Measurements from ENCODE around the gene NCKIPSD.

DNA sequence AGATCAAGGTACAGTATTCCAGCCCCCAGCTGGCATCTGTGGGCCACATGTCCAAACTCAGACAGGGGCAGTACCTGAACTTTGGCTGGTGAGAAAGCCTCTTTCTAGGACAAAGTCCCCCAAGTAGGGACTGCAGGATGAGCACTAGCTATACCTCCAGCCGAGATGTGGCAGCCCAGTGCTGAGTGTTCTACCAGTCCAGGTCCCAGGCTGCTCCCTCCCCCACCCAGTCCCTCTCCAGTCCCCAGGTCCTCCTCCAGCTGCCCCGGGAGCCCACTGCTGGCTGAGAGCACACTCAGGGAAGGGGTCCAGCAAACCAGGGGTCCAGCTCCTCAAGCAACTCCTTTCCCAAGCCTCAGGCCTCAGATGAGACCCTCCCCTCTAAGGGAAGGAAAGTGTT, 52.0 kb downstream of the NCKIPSD start:
- no peak for TF ChIP-seq EZH2 (IDR thresholded peaks at IDR 0.05; ENCODE audit: borderline replicate concordance, low read depth, low read length, severe bottlenecking)
- TF ChIP-seq FOS (IDR thresholded peaks at IDR 0.05; ENCODE audit: borderline replicate concordance, insufficient read depth, low read length), result no peak
- TF ChIP-seq, protein P1, sequence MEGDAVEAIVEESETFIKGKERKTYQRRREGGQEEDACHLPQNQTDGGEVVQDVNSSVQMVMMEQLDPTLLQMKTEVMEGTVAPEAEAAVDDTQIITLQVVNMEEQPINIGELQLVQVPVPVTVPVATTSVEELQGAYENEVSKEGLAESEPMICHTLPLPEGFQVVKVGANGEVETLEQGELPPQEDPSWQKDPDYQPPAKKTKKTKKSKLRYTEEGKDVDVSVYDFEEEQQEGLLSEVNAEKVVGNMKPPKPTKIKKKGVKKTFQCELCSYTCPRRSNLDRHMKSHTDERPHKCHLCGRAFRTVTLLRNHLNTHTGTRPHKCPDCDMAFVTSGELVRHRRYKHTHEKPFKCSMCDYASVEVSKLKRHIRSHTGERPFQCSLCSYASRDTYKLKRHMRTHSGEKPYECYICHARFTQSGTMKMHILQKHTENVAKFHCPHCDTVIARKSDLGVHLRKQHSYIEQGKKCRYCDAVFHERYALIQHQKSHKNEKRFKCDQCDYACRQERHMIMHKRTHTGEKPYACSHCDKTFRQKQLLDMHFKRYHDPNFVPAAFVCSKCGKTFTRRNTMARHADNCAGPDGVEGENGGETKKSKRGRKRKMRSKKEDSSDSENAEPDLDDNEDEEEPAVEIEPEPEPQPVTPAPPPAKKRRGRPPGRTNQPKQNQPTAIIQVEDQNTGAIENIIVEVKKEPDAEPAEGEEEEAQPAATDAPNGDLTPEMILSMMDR (IDR thresholded peaks at IDR 0.05; ENCODE audit: extremely low read depth in 1 of 2, insufficient read depth in 1 of 2, low read depth in 1 of 2, low read length in 2 of 2), result no peak
- TF ChIP-seq, protein P2, sequence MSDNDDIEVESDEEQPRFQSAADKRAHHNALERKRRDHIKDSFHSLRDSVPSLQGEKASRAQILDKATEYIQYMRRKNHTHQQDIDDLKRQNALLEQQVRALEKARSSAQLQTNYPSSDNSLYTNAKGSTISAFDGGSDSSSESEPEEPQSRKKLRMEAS (IDR thresholded peaks at IDR 0.05; ENCODE audit: insufficient read depth, insufficient read length), result no peak
- TF ChIP-seq POLR2AphosphoS5 (IDR thresholded peaks at IDR 0.05; ENCODE audit: insufficient read depth, low read depth, low read length), result no peak

Data from endothelial cell of umbilical vein (primary cell).